Endothelial cell of umbilical vein (primary cell): ENCODE measurements around the gene OR2T29. TPM values are rescaled to one million over a fixed set of nuclear protein-coding genes. Genes with fewer than 3 reads are reported as not detected.

Experiments used
- BruUV-seq: library from RNA; stranded (reverse); fragments of 400-500 nt; replicated peaks from 2 replicates; lab custom pipeline; 2021; lab: Mats Ljungman, UMichigan
- CTCF ChIA-PET: fragments of 300-600, 350-600 bp; sonication (Branson Sonifier 250); formaldehyde crosslinking; loops from one replicate; lab custom pipeline; 2021; ENCODE audit warnings: antibody characterized with exemption, inconsistent platforms; lab: Charles Lee
- POLR2A ChIA-PET: fragments of 300-600, 350-600 bp; sonication (Branson Sonifier 250); formaldehyde crosslinking; loops from one replicate; lab custom pipeline; 2021; ENCODE audit warnings: antibody characterized with exemption, inconsistent platforms; lab: Charles Lee
- DNase-seq: peaks from one replicate; pipeline ENCODE4 v3.0.0-alpha.2; 2011; ENCODE audit warnings: low read depth, low spot score
- FAIRE-seq: peaks from 2 replicates; lab custom pipeline; 2011; peaks lifted over from hg19 to GRCh38; lab: Jason Lieb, UNC
- H2AFZ ChIP-seq: 2 replicates; pipeline ENCODE4 v1.6.0; 2012; ENCODE audit warnings: low read depth, low read length, control low read depth, inconsistent platforms
- H3K27ac ChIP-seq: 2 replicates; pipeline ENCODE4 v1.5.1; 2011; ENCODE audit warnings: low read depth, mild to moderate bottlenecking, control low read depth, low read length, moderate library complexity; ENCODE audit not compliant: insufficient read depth
- H3K27me3 ChIP-seq, 2 experiments: 2 replicates each; pipeline versions ENCODE4 v1.6.0 to v1.6.1; 2011; ENCODE audit warnings: low read length in 2 of 2, mixed read lengths in 1 of 2; ENCODE audit not compliant: control insufficient read depth in 2 of 2, insufficient read depth in 2 of 2
- H3K36me3 ChIP-seq, 2 experiments: 2 replicates in 1 of 2; 3 replicates in 1 of 2; pipeline ENCODE4 v1.5.1; 2011; ENCODE audit warnings: low read length in 2 of 2, mild to moderate bottlenecking in 1 of 2, moderate library complexity in 1 of 2; ENCODE audit not compliant: control insufficient read depth in 2 of 2, insufficient read depth in 2 of 2; ENCODE audit errors: extremely low read depth in 1 of 2
- H3K4me1 ChIP-seq: 3 replicates; pipeline ENCODE4 v1.5.1; 2011; ENCODE audit warnings: mild to moderate bottlenecking, low read length; ENCODE audit not compliant: control insufficient read depth, insufficient read depth; ENCODE audit errors: extremely low read depth
- H3K4me2 ChIP-seq: 2 replicates; pipeline ENCODE4 v1.6.1; 2011; ENCODE audit warnings: low read length, control low read depth, mixed read lengths; ENCODE audit not compliant: insufficient read depth
- H3K4me3 ChIP-seq, 3 experiments: fragments of 200-600 bp in 1 of 3; sonication (generic), shearing (Covaris generic) in 1 of 3; replicated peaks in 1 of 3; 2 replicates each; pipeline ENCODE4 v1.5.1; 2011 to 2016; ENCODE audit warnings: control low read depth in 3 of 3, low read length in 3 of 3, mild to moderate bottlenecking in 2 of 3, inconsistent platforms in 1 of 3, low read depth in 1 of 3, moderate library complexity in 1 of 3; ENCODE audit not compliant: insufficient read depth in 1 of 3
- H3K79me2 ChIP-seq: 2 replicates; pipeline ENCODE4 v1.6.0; 2012; ENCODE audit warnings: low read length, inconsistent platforms; ENCODE audit not compliant: control insufficient read depth, insufficient read depth
- H3K9ac ChIP-seq: replicated peaks from 2 replicates; pipeline ENCODE3; 2011; ENCODE audit warnings: low read length, control low read depth; ENCODE audit not compliant: insufficient read depth; ENCODE audit errors: extremely low read depth
- H3K9me1 ChIP-seq: replicated peaks from 3 replicates; pipeline ENCODE4 v1.6.0; 2011; ENCODE audit warnings: mild to moderate bottlenecking, low read length; ENCODE audit not compliant: control insufficient read depth, insufficient read depth; ENCODE audit errors: extremely low read depth
- H3K9me3 ChIP-seq: replicated peaks from 2 replicates; pipeline ENCODE4 v1.5.1; 2012; ENCODE audit warnings: low read length, inconsistent platforms; ENCODE audit not compliant: control insufficient read depth, insufficient read depth
- H4K20me1 ChIP-seq: replicated peaks from 2 replicates; pipeline ENCODE3; 2011; ENCODE audit warnings: mild to moderate bottlenecking, low read length; ENCODE audit not compliant: control insufficient read depth, insufficient read depth; ENCODE audit errors: extremely low read depth
- CTCF ChIP-seq, 2 donors: IDR thresholded peaks; 1 replicate in 1 of 2; 2 replicates in 1 of 2; pipeline ENCODE4 v1.5.1; 2011; ENCODE audit warnings: low read length in 2 of 2, mild to moderate bottlenecking in 2 of 2, moderate library complexity in 2 of 2, control low read depth in 1 of 2, inconsistent platforms in 1 of 2, low read depth in 1 of 2; ENCODE audit not compliant: insufficient read depth in 1 of 2; ENCODE audit errors: extremely low read depth in 1 of 2
- EZH2 ChIP-seq: IDR thresholded peaks from 2 replicates; pipeline ENCODE4 v1.6.1; 2012; ENCODE audit warnings: borderline replicate concordance, low read depth, mild to moderate bottlenecking, moderate library complexity, low read length, inconsistent platforms; ENCODE audit not compliant: severe bottlenecking
- FOS ChIP-seq: IDR thresholded peaks from 2 replicates; pipeline ENCODE4 v1.6.1; 2011; ENCODE audit warnings: mild to moderate bottlenecking, low read length, moderate library complexity, borderline replicate concordance; ENCODE audit not compliant: insufficient read depth
- GATA2 ChIP-seq: IDR thresholded peaks from 2 replicates; pipeline ENCODE4 v1.7.0; 2011; ENCODE audit warnings: low read depth, mild to moderate bottlenecking, moderate library complexity, mixed read lengths, low read length; ENCODE audit not compliant: insufficient read length, insufficient read depth
- JUN ChIP-seq: IDR thresholded peaks from 2 replicates; pipeline ENCODE4 v1.6.1; 2011; ENCODE audit warnings: borderline replicate concordance, low read depth; ENCODE audit not compliant: insufficient read length, insufficient read depth
- MAX ChIP-seq: IDR thresholded peaks from 2 replicates; pipeline ENCODE4 v1.6.1; 2011; ENCODE audit not compliant: insufficient read depth, insufficient read length
- dilution Hi-C: fragments of 300-500 bp; cut with MboI; formaldehyde crosslinking; loops from one replicate; pipeline ENCODE4 v1.15.0; 2019; ENCODE audit warnings: low sequenced_read_pairs; ENCODE audit not compliant: extremely low pct_ligation_motif_present
- intact Hi-C: fragments of 100-400 bp; cut with micrococcal nuclease; formaldehyde crosslinking; loops from one replicate; pipeline ENCODE4 v1.10.0; 2022
- polyA plus RNA-seq, 4 experiments: library from polyadenylated mRNA; depleted of rRNA in 3 of 4; stranded (reverse) in 3 of 4; unstranded in 1 of 4; fragments of >200 nt; gene quantifications; 2 replicates each; pipeline versions ENCODE4 v1.2.1 to v1.2.3, GENCODE V29; 2011 to 2012; ENCODE audit warnings: missing spikeins in 1 of 4
- total RNA-seq: library from RNA; stranded (reverse); gene quantifications from 2 replicates; pipeline ENCODE4 v1.2.3, GENCODE V29; 2021

Gene OR2T29
- total and polyA plus RNA-seq, 2 donors (not counting 3 experiments of a cell fraction or from before 2014, with no cell fraction given) = not detected

- Histone ChIP-seq H3K79me2 (no peaks in the 10 kb centered on the region), H3K9ac (no peak overlapping the region), H4K20me1 (no peaks in the 10 kb centered on the region), H3K9me1 (no peaks in the 10 kb centered on the region), H3K36me3 (no peaks in the 10 kb centered on the region), H3K27ac (no peak overlapping the region), H3K4me2 (no peak overlapping the region), H3K9me3 (peaks cover 2% of the 10 kb centered on the region), H3K27me3 (no peaks in the 10 kb centered on the region), H2AFZ (no peak overlapping the region), H3K4me3 (no peak overlapping the region), H3K4me1 (no peaks in the 10 kb centered on the region)
- no TSS peak for BruUV-seq
- TF ChIP-seq MAX (no peak), CTCF (IDR thresholded peaks at IDR 0.05; ENCODE audit: extremely low read depth in 1 of 2, insufficient read depth in 1 of 2, low read depth in 1 of 2, low read length in 2 of 2) (no peak), GATA2 (no peak), JUN (no peak), EZH2 (no peak), FOS (no peak)
- dilution Hi-C loops (no loop called here), intact Hi-C loops (no loop called here)
- DNase-seq = no peak
- no peak for FAIRE-seq
- CTCF ChIA-PET = no interaction called here
- POLR2A ChIA-PET = no interaction called here
Measured at GRCh38 chr1:248610301-248610700, 47.7 kb upstream of the OR2T29 start.
